NCI-H2029 treated with DMSO at 0.1 percent for 48 hours (cell line): ENCODE data around the gene AP5Z1.
"Not testable (repeated sequence)": the region's sequence is repeated elsewhere in the genome, so short reads cannot be mapped to it uniquely, and the experiment has no call there.

ENCODE experiments used
- DNase-seq: peaks from one replicate; lab custom pipeline; 2025; lab: John Stamatoyannopoulos, UW

AP5Z1 gene

DNA sequence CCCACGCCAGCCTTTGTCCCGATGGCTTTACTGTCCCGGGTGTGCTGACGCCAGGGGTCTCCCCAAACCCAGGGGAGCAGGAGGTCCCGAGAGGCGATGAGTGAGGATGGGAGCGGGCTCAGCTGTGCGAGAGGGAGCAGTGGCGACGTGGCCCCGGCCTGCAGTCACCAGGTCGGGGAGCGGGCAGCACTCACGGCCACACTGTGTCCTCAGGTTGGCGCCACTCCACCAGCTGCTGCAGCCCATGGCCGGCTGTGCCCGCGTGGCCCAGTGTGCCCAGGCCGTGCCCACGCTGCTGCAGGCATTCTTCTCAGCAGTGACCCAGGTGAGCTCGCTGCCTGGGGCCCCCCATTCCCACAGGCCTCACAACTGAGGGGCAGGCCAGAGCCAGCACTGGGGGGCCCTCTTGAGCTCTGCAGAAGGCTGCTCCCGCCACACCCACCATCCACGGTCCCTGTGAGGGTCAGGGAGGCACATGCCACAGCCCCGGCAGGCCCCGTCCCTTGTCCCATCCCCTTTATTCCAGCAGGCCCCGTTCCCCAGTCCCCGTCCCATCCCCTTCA lies 13.3 kb downstream of the AP5Z1 start:
- no peak for DNase-seq

DNA sequence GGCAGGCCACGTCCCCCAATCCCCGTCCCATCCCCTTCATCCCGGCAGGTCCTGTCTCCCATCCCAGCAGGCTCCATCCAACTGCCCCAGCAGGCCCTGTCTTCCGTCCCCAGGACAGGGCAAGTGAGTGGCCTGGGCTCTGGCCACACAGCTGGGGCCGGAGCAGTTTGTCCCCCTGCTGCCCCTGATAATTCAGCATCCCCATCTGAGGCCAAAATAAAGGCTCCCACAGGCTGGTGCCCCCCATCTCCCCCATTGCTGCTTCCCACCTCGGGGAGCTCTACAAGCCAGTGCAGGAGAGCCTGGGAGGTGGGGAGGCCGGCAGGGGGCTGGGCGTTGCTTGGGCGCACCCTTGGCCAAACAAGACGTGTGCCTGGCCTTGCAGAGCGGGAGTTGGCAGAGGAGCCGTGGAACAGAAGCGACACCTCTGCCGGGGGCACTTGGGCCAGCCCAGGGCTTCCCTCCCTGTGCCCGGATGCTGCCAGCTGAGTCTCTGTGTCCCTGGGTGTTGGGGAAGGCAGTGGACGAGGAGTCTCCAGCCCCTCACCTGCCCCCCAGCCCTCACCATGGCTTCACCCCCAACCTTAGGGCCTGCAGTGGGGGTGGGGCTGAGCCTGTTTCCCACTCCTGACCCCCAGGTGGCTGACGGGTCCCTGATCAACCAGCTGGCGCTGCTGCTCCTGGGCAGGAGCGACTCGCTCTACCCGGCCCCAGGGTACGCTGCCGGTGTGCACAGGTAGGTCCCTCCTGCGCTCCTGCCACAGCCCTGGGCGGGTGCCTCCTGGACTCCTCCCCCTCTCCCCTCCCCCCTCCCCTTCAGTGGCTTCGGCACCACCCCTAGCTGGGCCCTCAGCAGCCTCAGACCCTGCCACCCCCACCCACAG lies 14.0 kb downstream of the AP5Z1 start:
- DNase-seq = no peak

DNA sequence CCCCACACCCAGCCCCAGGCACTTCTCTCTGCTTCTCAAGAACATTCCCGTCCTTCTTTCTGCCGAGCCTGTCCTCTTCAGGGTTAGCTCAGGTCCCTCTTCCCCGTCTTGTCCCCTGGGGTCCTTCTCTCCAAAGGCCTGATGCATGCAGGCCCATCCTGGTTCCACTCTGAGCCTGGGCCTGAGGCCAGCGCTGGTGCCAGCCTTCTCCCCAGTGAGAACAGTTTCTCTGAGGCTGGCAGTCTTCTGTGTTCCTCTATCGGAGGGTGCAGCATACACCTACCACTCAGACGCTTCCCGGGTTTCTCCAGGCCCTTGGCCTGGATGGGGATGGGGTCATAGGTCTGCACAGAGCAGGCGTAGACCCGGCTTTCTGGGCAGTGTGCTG lies 14.6 kb downstream of the AP5Z1 start:
- DNase-seq = no peak

DNA sequence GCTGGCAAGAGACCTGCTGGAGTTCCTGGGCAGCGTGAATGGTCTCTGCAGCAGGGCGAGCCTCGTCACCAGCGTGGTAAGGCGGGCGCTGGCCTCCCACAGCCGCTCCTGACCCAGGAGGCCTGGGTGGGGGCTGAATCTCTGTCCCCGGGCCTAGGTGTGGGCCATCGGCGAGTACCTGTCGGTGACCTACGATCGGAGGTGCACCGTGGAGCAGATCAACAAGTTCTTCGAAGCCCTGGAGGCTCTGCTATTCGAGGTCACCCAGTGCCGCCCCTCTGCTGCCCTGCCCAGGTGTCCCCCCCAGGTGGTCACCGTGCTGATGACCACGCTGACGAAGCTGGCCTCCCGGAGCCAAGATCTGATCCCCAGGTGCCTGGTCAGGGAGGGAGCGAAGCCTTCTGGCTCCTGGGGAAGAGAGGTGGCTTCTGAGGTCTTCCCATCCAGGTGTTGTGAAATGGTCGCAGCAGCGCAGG lies 15.1 kb downstream of the AP5Z1 start:
- DNase-seq = no peak

DNA sequence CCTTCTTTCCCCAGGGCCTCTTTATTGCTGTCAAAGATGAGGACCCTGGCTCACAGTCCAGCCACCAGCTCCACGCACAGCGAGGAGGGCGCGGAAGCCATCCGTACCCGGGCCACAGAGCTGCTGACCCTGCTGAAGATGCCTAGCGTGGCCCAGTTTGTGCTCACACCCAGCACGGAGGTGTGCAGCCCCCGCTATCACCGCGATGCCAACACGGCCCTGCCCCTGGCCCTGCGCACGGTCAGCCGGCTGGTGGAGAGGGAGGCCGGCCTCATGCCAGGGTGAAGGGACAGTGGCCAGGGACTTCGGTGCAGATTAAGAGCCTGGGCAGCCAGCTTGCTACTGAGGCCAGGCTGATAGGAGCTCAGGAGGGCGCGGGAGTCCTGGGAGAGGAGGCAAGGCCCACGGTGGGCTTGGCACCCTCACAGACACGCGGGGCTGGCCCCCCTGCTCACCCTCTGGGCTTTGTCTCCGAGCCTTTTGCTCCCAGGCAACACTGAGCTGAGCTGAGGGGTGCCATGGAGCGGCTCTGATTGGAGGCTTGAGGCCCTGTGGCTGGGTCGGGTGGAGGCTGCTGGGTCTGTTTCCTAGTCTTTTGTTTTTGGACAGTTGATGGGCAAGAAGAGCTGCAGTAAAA lies 15.8 kb downstream of the AP5Z1 start:
- no peak for DNase-seq

DNA sequence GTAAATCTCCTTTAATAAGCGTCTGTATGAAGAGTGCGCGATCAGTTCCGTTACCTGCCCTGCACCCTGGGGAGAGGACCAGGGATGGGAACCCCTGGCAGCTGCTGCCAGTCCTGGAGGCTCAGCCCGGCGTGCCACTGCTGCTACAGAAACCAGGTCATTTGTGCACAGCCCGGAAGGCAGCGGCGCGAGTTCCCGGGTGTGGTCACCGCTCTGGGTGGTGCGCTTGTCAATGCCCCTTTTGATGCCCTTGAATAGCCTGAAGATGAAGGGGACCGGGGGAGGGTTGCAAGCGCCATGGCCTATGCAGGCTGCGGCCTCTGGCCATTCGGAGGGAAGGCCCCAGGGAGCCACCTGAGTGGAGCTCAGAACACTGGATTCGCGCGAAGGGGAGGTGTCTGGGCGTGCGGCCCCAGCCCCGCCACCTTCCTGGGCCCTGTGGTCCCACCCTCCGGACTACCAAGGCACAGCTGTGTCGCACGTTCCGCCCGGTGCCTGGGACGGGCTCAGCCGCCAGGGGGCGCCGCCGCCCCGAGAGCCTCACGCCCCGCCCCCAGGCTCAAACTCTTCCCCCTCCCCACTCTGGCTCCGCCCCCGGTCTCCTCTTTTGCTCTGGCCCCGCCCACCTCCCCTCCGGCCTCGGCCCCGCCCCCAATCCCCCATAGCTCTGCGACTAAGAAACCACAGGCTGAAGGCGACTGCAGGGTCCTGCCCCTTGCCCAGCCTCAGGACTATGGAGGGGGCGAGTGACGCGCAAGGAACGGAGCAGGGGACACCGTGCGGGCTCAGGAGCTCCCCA lies 16.5 kb downstream of the AP5Z1 start:
- no peak for DNase-seq

DNA sequence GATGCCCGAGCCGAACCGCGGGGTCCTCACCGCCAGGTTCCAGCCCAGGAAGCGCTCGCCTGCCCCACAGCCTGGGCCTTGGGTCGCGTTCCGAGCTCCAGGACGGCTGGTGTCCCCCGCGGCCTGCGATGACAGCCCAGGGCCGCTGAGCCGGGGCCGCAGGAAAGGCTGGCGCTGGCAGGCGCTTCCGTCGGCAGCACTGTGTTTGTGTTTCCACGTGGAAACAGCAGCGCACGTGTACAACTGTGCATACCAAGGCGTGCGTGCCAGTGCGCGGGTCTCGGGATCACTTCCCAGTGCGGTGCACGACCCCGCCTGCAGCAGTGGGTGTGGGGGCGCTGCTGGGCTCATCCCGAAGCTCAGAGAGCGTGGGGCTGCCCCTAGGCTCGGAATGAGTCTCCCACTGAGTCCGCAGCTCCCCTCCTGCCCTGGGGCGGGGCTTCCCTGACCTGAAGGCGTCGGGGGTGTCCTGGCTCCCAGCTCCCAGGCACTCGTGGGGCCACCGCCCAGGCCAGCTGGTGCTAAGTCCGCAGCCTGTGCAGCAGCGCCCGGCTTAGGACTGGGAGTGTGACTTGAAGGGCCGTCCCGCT lies 17.2 kb downstream of the AP5Z1 start:
- no peak for DNase-seq

DNA sequence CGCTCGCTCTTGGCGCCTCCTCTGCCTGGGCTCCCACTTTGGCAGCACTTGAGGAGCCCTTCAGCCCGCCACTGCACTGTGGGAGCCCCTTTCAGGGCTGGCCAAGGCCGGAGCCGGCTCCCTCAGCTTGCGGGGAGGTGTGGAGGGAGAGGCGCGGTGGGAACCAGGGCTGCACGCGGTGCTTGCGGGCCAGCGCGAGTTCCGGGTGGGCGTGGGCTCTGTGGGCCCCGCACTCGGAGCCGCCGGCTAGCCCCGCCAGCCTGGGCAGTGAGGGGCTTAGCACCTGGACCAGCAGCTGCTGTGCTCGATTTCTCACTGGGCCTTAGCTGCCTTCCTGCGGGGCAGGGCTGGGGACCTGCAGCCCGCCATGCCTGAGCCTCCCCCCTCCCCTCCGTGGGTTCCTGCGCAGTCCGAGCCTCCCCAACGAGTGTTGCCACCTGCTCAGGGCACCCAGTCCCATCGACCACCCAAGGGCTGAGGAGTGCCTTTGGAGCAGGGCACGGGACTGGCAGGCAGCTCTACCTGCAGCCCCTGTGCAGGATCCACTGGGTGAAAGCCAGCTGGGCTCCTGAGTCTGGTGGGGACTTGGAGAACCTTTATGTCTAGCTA lies 18.1 kb downstream of the AP5Z1 start:
- DNase-seq = not testable (repeated sequence)

DNA sequence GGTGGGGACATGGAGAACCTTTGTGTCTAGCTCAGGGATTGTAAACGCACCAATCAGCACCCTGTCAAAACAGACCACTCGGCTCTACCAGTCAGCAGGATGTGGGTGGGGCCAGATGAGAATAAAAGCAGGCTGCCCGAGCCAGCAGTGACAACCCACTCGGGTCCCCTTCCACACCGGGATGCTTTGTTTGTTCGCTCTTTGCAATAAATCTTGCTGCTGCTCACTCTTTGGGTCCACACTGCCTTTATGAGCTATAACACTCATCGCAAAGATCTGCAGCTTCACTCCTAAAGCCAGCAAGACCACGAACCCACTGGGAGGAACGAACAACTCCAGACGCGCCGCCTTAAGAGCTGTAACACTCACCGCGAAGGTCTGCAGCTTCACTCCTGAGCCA lies 18.7 kb downstream of the AP5Z1 start:
- not testable (repeated sequence) for DNase-seq

DNA sequence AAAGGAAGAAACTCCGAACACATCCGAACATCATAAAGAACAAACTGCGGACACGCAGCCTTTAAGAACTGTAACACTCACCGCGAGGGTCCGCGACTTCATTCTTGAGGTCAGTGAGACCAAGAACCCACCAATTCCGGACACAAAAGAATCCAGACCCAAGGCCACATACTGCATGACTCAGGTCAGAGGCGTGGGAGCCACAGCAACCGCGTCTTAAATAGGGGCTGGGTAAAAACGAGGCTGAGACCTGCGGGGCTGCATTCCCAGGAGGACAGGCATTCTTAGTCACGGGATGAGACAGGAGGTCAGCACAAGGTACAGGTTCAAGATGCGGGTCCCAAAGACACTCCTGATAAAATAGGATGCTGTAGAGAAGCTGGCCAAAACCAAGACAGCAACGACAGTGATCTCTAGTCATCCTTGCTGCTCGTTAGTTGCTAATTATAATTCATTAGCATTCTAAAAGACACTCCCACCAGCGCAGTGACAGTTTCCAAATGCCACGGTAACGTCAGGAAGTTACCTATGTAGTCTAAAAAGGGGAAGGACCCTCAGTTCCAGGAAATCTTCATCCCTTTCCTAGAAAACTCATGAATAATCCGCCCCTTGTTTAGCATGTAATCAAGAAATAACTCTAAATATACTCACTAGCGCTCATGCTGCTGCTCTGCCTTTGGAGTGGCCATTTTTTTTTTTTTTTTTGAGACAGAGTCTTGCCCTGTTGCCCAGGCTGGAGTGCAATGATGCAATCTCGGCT lies 19.3 kb downstream of the AP5Z1 start:
- no peak for DNase-seq

DNA sequence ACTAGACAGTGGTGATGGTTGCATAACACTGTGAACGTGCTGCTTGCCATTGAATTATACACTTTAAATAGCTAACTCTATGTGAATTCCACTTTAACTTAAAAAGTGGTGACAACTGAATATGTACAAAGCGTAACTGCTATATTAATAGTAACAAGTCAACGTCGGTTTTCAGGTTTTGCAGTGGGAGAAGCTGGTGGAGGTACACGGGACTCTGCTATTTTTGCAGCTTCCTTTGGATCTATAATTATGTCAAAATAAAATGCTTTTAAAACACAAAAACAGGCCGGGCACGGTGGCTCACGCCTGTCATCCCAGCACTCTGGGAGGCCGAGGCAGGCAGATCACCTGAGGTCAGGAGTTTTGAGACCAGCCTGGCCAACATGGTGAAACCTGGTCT lies 21.0 kb downstream of the AP5Z1 start:
- no peak for DNase-seq

DNA sequence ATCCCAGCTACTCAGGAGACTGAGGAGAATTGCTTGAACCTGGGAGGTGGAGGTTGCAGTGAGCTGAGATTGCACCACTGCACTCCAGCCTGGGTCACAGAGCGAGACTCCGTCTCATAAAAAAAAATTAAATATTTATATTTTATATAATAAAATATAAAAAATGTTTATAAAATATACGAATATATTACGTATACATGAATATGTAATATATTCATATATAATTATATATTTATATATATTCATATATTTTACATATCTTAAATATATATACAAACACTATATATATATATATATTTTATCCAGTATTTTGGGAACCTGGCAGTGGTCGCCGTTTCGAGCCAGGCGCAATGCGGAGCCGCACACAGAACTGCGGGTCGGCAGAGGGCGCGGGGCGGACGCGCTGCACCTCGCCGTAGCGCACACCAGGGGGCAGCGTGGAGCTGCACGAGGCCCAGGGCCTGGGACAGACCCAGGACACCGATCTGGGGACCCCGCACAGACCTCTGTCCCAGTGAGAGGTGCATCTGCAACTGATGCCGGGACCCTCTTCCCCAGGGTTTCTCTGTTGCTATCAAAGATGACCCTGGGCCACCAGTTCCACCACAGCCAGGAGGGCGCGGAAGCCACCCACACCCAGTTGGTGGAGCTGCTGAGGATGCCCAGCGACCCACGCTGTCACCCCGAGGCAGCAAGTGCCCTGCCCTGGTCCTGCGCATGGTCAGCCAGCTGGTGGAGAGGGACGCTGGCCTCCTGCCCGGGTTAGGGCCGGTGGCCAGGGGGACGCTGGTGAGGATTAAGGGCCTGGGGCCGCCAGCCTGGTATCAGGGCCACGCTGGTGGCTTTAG lies 22.7 kb downstream of the AP5Z1 start:
- DNase-seq = no peak

DNA sequence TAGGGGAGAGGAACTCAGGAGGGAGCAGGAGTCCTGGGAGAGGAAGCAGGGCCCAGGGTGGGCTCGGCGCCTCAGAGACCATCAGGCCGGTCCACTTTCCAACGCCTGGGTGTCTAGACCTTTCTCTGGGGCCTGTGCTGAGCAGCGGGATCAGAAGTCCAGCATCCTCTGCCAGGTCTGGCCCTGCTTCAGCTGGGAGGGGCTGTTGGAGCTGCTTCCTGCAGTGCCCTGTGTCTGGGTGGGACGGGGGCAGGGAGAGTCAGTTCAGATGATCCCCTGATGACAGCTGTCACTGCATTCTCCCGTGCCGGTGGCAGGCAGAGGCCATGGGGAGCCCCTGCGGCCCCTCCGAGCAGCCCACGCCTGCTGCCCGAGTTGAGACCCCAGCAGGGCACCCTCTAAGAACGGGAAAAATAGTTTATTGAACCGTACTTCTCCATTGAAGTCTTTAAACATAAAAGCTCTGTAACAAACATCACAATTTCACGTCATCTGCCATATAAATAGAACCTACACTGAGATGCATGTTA lies 23.3 kb downstream of the AP5Z1 start:
- no peak for DNase-seq

DNA sequence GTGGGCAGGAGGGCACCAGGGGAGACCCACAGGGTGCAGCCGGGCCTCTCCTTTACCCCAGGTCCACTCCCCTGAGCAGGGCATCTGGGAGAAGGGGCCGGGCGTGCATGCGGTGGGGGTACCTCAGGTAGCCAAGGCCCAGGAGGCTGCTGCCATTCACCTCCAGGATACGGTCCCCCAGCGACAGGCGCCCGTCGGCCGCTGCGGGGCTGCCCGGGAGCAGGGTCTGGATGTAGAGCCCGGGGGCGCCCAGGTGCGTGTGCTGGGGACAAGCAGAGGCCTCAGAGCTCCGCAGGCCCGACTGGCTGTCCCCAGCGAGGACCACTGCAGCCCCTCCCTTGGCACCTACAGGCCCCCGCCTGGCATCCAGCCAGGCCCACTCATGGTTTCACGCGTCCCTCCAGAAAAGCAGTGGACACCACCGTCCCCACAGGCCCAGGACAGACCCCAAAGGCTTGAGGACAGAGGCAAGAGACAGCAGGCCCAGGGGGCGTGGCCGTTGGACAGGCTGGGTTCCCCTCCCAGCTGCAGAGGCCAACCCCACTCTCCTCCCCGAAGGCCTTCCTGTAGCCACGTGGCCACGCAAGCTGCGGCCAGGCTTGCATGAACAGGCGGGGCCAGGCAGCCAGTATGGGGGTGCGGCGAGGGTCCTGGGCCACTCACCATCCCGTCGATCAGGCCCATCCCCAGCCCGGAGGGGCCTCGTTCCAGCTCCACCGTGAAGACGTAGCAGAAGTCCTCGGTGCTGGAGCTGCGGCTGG lies 24.3 kb downstream of the AP5Z1 start:
- DNase-seq = no peak

DNA sequence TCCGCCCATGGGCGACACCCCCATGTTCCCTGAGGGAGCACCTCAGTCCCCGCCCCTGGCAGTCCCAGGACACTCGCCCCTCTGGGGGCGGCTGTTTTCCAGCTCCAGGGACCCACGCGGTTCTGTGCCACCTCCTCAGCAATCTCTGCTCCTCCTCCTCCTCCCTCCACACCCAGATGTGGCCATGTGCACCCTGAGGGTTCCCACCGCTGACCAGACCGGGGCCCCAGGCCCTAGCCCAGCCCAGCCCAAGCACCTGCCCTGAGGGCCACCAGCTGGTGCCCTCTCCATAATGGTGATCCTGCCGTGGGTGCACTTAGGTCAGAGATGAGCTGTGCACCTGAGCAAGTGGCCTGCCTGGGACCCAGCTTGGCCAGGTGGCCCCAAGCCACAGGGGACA lies 25.1 kb downstream of the AP5Z1 start:
- no peak for DNase-seq

DNA sequence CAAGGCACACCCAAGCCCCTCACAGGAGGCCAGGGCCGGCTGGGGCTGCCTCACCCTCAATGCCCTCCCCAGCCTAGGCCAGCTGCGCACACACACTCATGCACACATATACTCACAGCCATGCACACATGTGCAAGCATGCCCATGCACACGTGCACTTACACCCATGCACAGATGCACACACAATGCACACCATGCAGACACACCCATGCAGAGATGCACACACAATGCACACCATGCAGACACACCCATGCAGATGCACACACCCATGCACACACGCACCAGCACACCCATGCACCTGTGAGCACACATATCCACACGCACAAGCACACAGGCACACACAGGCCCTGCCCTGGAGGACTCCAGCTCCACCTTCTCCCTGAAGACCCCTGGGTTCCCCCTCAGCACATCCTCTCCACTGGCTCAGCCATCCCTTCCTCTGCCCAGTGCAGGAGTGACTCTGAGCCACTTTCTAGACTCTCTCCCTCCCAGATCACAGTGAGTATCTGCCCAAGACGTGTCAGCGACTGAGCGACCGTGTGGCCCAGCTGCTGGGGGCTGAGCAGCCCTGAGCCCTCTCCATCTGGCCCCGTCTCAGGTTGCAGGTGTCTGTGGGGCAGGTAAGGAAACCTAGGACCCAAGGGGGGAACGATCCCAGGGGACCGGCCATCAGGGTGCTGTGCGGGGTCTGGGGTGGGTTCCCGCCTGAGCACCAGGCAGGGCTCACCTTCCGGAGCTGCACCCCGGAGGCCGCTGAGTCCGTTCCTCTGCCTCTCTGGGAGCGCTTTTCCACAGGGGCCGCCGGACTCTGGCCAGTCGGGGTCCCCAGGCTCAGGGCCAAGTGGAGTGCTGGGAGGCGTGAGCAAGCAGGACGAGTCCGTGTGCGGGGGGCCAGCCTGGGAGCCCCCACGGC lies 25.8 kb downstream of the AP5Z1 start:
- DNase-seq = no peak

DNA sequence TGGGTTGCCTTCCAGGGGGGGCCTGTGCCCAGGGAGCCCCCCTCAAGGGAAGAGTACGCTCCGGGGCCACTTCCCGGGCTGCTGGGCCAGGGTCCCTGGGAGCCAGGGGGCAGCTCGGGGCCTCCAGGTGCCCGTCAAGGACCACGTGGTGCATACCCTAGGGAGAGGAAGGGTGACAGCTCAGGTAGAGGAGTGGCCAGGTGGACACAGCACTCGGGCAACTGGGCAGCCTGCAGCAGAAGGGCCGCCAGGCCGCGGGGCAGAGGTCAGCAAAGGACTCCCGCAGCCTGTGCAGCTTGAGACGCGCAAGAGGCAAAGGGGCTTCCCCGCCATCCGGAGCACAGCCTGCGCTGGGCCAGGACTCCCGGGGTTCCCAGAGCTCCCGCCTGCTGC lies 26.4 kb downstream of the AP5Z1 start:
- DNase-seq = no peak

DNA sequence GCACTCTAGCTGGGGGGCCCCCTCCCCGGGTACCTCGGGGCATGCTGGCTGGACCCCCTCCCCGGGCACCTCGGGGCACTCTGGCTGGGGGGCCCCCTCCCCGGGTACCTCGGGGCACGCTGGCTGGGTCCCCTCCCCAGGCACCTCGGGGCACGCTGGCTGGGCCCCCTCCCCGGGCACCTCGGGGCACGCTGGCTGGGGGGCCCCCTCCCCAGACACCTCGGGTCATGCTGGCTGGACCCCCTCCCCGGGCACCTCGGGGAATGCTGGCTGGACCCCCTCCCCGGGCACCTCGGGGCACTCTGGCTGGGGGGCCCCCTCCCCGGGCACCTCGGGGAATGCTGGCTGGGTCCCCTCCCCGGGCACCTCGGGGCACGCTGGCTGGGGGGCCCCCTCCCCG lies 27.2 kb downstream of the AP5Z1 start:
- not testable (repeated sequence) for DNase-seq
